Lung (tissue), 12 donors: ENCODE data around the gene RUFY4. TPM values are rescaled to one million over a fixed set of nuclear protein-coding genes. Genes with fewer than 3 reads are reported as not detected.

Experiments used
- ATAC-seq: fragments of 200-7000 bp; cut with Tn5 transposase; one replicate; pipeline ENCODE4 v1.9.1; 2020; ENCODE audit warnings: moderate number of reproducible peaks; ENCODE audit not compliant: insufficient read depth, low FRiP score
- DNase-seq, 3 donors: peaks; one replicate each; pipeline ENCODE4 v3.0.0-alpha.2; 2013 to 2017
- H3K27ac ChIP-seq, 2 donors: one replicate each; pipeline ENCODE4 v1.5.1; 2013; ENCODE audit warnings: mild to moderate bottlenecking in 2 of 2, moderate library complexity in 2 of 2, control low read depth in 1 of 2, inconsistent platforms in 1 of 2, low read depth in 1 of 2, low read length in 1 of 2
- H3K27me3 ChIP-seq, 3 donors: one replicate each; pipeline ENCODE4 v1.5.1; 2013; ENCODE audit warnings: low read length in 2 of 3; ENCODE audit not compliant: control insufficient read depth in 3 of 3, insufficient read depth in 3 of 3
- H3K36me3 ChIP-seq, 4 donors: one replicate each; pipeline ENCODE4 v1.5.1; 2013; ENCODE audit warnings: low read length in 4 of 4, mild to moderate bottlenecking in 1 of 4, moderate library complexity in 1 of 4; ENCODE audit not compliant: control insufficient read depth in 4 of 4, insufficient read depth in 4 of 4
- H3K4me1 ChIP-seq, 5 donors: one replicate each; pipeline ENCODE4 v1.5.1; 2013; ENCODE audit warnings: low read length in 5 of 5, mild to moderate bottlenecking in 2 of 5, moderate library complexity in 1 of 5; ENCODE audit not compliant: control insufficient read depth in 5 of 5, insufficient read depth in 5 of 5
- H3K4me3 ChIP-seq: one replicate; pipeline ENCODE4 v1.5.1; 2013; ENCODE audit warnings: mild to moderate bottlenecking, control low read depth, moderate library complexity
- H3K9ac ChIP-seq, 2 donors: one replicate each; pipeline ENCODE4 v1.5.1; 2013; ENCODE audit warnings: low read length in 2 of 2, control low read depth in 1 of 2; ENCODE audit not compliant: insufficient read depth in 1 of 2
- H3K9me3 ChIP-seq, 4 donors: one replicate each; pipeline ENCODE4 v1.5.1; 2013; ENCODE audit warnings: low read length in 3 of 4, mild to moderate bottlenecking in 1 of 4, moderate library complexity in 1 of 4; ENCODE audit not compliant: control insufficient read depth in 4 of 4, insufficient read depth in 3 of 4
- CTCF ChIP-seq: IDR thresholded peaks from 2 replicates; pipeline ENCODE4 v1.5.1; 2012; ENCODE audit warnings: mild to moderate bottlenecking; ENCODE audit errors: control extremely low read depth, extremely low read depth
- WGBS, 2 donors: extraction: QIAGEN DNeasy Blood & Tissue Kit; methylation state at CpG; one replicate each; pipeline ENCODE4 v1.1.7; 2013; 5-methylcytosine and 5-hydroxymethylcytosine counted together
- polyA plus RNA-seq, 2 donors: library from polyadenylated mRNA; stranded (reverse); fragments of 200-250 nt; gene quantifications; one replicate each; pipeline ENCODE4 v1.2.1, GENCODE V29; 2013
- total RNA-seq, 2 donors: library from RNA; depleted of rRNA in 1 of 2; stranded (reverse); fragments of >200 nt in 1 of 2; gene quantifications; one replicate each; pipeline ENCODE4 v1.2.1, GENCODE V29; 2014 to 2021
- donor health status: control.
- donor health status: control.
- donor health status: Bipolar disorder and iron deficiency.
- donor health status: healthy.
- donor health status: DM: yes; HTN: yes; CAD: no.

RUFY4 gene
- total and polyA plus RNA-seq, 4 donors: 0.15 to 0.57 (median 0.37) TPM

DNA sequence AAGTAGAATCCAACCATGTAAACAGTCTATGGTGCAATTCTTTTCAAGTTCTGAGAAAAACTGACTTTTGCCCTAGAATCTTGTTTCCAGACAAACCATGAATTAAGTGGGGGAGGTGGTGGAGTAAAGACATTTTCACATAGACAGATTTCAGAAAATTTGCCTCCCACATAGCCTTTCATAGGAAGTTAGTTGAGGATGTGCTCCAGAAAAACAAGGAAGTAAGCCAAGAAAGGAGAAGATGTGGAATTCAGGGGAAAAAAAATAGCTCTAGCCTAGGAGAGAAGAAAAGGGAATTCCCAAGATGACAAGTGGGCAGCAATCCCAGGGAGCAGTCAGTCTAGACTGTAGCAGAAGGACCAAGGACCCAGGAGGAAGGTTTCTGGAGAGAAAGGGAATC is 17.4 kb downstream of the RUFY4 start:
- Histone ChIP-seq H3K4me3 (no peak overlapping the region), H3K27me3 (no peaks in the 10 kb centered on the region), H3K36me3 (no peaks in the 10 kb centered on the region), H3K9ac (no peak overlapping the region), H3K4me1 (no peaks in the 10 kb centered on the region), H3K27ac (no peak overlapping the region), H3K9me3 (peaks cover 0 to 8% (median 2%) of the 10 kb centered on the region in 4 donors)
- DNase-seq (no peak), ATAC-seq (no peak)
- no peak for TF ChIP-seq CTCF

- no peak overlapping the region for H3K27ac ChIP-seq
- no peaks in the 10 kb centered on the region for H3K36me3 ChIP-seq
- no peaks in the 10 kb centered on the region for H3K27me3 ChIP-seq
- peaks cover 0 to 6% (median 2%) of the 10 kb centered on the region in 4 donors for H3K9me3 ChIP-seq
- no peak for TF ChIP-seq CTCF
- H3K4me3 ChIP-seq: no peak overlapping the region
- DNase-seq: no peak
- 79 to 85% methylated on average over 8 of the region's 8 CpGs for WGBS, 2 donors
- no peak for ATAC-seq
- no peak overlapping the region for H3K9ac ChIP-seq
- H3K4me1 ChIP-seq: no peaks in the 10 kb centered on the region
Measured at GRCh38 chr2:218089259-218089658, 20.2 kb downstream of the RUFY4 start.

- H3K9ac ChIP-seq: no peak overlapping the region
- H3K4me1 ChIP-seq: no peaks in the 10 kb centered on the region
- no peak overlapping the region for H3K27ac ChIP-seq
- H3K9me3 ChIP-seq: peaks cover 0 to 4% (median 0%) of the 10 kb centered on the region in 4 donors
- no peaks in the 10 kb centered on the region for H3K27me3 ChIP-seq
- DNase-seq (no peak), ATAC-seq (no peak)
- H3K36me3 ChIP-seq: no peaks in the 10 kb centered on the region
- 55 to 73% methylated on average over 3 of the region's 3 CpGs for WGBS, 2 donors
- TF ChIP-seq CTCF: no peak
- H3K4me3 ChIP-seq: no peak overlapping the region
Measured at GRCh38 chr2:218091746-218092145, 22.7 kb downstream of the RUFY4 start.

- H3K4me3 ChIP-seq: no peak overlapping the region
- no peak overlapping the region for H3K9ac ChIP-seq
- 86 to 88% methylated on average over 3 of the region's 3 CpGs for WGBS, 2 donors
- no peak for TF ChIP-seq CTCF
- ATAC-seq (no peak), DNase-seq (no peak)
- H3K36me3 ChIP-seq: no peaks in the 10 kb centered on the region
- H3K9me3 ChIP-seq: peaks cover 0 to 2% (median 0%) of the 10 kb centered on the region in 4 donors
- no peak overlapping the region for H3K27ac ChIP-seq
- H3K4me1 ChIP-seq: no peaks in the 10 kb centered on the region
- no peaks in the 10 kb centered on the region for H3K27me3 ChIP-seq
Measured at GRCh38 chr2:218093879-218094278, 24.8 kb downstream of the RUFY4 start.
